Ramos (cell line): ENCODE data around the gene MRPL24.

Experiments used
- in situ Hi-C: fragments of 300-500 bp; cut with MboI; formaldehyde crosslinking; loops from one replicate; pipeline ENCODE4 v1.14.3; 2022; ENCODE audit warnings: low sequenced_read_pairs; ENCODE audit not compliant: unreplicated experiment

The MRPL24 gene

GRCh38 chr1:156765136-156765535 is 24.2 kb upstream of the MRPL24 start:
- in situ Hi-C loops, result loop anchor here (25.0 kb wide), 1 partner anchor 1072 kb away; the partner anchor contains the start of gene CD5L

- in situ Hi-C loops, result loop anchor here (25.0 kb wide), 1 partner anchor 1077 kb away; the partner anchor contains the start of gene CD5L
Observed at GRCh38 chr1:156760796-156761104, 19.9 kb upstream of the MRPL24 start.

- in situ Hi-C loops, result loop anchor here (25.0 kb wide), 1 partner anchor 1077 kb away; the partner anchor contains the start of gene CD5L
Observed at GRCh38 chr1:156760092-156760795, 19.4 kb upstream of the MRPL24 start.

GRCh38 chr1:156757572-156758253 is 16.8 kb upstream of the MRPL24 start:
- in situ Hi-C loops, result loop anchor here (25.0 kb wide), 1 partner anchor 1080 kb away; the partner anchor contains the start of gene CD5L

- in situ Hi-C loops, result loop anchor here (25.0 kb wide), 1 partner anchor 1081 kb away; the partner anchor contains the start of gene CD5L
Observed at GRCh38 chr1:156756355-156756754, 15.5 kb upstream of the MRPL24 start.

GRCh38 chr1:156755527-156755950 is 14.7 kb upstream of the MRPL24 start:
- in situ Hi-C loops, result loop anchor here (25.0 kb wide), 1 partner anchor 1082 kb away; the partner anchor contains the start of gene CD5L

- in situ Hi-C loops, result loop anchor here (25.0 kb wide), 1 partner anchor 1083 kb away; the partner anchor contains the start of gene CD5L
Observed at GRCh38 chr1:156754219-156754618, 13.3 kb upstream of the MRPL24 start.

GRCh38 chr1:156752843-156753482 is 12.1 kb upstream of the MRPL24 start:
- in situ Hi-C loops, result loop anchor here (25.0 kb wide), 1 partner anchor 1084 kb away; the partner anchor contains the start of gene CD5L

- in situ Hi-C loops, result loop anchor here (25.0 kb wide), 1 partner anchor 1085 kb away; the partner anchor contains the start of gene CD5L
Observed at GRCh38 chr1:156751757-156752481, 11.0 kb upstream of the MRPL24 start.

- in situ Hi-C loops, result loop anchor here (25.0 kb wide), 1 partner anchor 1086 kb away; the partner anchor contains the start of gene CD5L
Observed at GRCh38 chr1:156751451-156751756, 10.5 kb upstream of the MRPL24 start, which contains the start of gene HDGF. HDGF (minus strand) TSS chr1:156751675; CDS start chr1:156751429, 246 bp downstream.

GRCh38 chr1:156750711-156751450 is 10.0 kb upstream of the MRPL24 start:
- in situ Hi-C loops, result loop anchor here (25.0 kb wide), 1 partner anchor 1086 kb away; the partner anchor contains the start of gene CD5L

GRCh38 chr1:156750191-156750672 is 9.3 kb upstream of the MRPL24 start:
- in situ Hi-C loops, result loop anchor here (25.0 kb wide), 1 partner anchor 1087 kb away; the partner anchor contains the start of gene CD5L

- in situ Hi-C loops, result loop anchor here (25.0 kb wide), 1 partner anchor 1088 kb away; the partner anchor contains the start of gene CD5L
Observed at GRCh38 chr1:156749419-156750118, 8.7 kb upstream of the MRPL24 start.

GRCh38 chr1:156748670-156749418 is 8.0 kb upstream of the MRPL24 start:
- in situ Hi-C loops, result no loop called here

- in situ Hi-C loops, result no loop called here
Observed at GRCh38 chr1:156747742-156748669, 7.1 kb upstream of the MRPL24 start.
